GM21390 (cell line): ENCODE results near the gene ADAMTS1.

ENCODE experiments used
- ATAC-seq: cut with Tn5 transposase; IDR thresholded peaks from one replicate; pipeline ENCODE4 v1.9.1; 2021; ENCODE audit not compliant: unreplicated experiment

ADAMTS1 gene

GRCh38 chr21:26845759-26846035 lies 488 bp upstream of the ADAMTS1 start:
- ATAC-seq = no peak

DNA sequence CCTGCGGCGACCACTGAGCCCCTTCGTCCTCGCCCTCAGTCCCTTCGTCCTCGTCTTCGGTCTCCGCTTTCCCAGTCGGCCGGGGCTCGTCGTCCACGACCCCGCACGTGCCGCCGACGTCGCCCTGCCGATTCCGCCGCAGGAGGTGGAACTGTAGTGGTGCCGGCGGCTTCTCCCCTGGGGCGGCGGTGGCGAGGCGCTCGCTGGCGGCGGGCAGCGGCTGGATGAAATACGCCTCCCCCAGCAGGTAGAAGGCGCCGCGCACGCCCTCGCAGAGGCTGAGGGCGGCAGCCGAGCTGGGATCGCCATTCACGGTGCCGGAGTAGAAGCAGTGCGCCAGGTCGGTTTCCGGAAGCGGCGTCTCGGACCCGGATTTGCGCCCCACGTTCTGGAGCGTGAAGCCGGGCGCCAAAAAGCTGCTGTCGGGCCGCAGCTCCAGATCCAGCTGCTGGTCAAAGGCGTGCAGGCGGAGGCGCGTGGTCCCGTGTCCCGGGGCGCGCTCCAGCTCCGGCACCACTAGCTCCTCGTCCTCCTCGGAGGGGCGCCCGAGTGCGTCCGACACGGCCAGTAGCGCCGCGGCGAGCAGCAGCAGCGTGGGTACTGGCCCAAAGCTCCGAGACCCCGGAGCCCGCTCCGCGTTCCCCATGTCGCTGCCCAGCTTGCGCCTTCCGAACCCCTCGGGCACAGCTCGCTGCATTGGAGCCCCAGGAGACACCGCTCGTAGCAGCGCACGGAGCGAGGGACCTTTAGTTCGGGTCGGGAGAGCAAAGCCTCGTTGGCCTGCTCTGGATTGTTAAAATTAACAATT lies 747 bp downstream of the ADAMTS1 start:
- no peak for ATAC-seq

- no peak for ATAC-seq
These were observed 1.3 kb downstream of the ADAMTS1 start for GRCh38 chr21:26843933-26844257.

DNA sequence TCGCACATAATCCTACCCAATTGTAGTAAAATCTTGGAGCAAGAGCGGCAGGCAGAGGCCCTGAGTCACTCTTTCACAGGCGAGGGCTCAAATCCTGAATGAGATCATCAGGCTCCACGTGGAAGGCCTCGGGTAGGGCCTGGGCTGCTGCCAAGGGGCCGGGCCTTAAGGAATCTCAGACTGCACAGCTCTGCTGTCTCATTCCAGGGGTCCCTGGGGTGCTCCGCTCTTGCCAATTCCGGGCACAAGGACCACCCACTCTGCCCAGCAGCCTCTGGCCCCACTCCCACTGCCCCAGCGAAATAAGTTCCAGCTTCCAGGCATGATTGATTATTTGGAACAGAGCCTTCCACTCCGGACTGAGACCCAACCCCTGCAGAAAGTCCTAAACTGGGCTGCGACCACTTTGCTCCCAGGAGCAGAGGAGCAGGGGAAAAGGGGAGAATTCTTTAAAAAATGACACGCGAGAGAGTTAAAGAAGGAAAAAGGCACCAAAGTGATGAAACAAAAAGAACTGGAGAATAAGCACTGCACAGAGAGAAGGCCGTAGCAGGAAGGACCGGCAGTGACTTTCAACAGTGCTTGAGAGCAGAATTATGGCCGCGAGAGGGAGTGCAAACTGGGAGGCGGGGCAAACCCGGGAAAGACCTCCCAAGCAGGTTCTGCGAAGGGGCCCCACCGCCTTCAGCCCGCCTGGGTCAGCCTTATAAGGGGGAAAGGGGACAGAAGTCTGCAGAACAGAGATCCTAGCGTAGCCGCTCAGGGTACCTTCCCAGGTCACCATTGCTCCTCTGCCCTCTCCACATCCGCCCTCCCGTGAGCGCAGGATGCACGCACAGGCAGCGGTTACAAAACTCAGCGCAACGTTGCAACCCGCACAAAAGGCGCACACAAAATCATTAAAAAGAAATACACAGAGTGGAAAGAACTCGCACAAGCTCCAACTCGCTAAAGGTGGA lies 2.0 kb downstream of the ADAMTS1 start:
- no peak for ATAC-seq

DNA sequence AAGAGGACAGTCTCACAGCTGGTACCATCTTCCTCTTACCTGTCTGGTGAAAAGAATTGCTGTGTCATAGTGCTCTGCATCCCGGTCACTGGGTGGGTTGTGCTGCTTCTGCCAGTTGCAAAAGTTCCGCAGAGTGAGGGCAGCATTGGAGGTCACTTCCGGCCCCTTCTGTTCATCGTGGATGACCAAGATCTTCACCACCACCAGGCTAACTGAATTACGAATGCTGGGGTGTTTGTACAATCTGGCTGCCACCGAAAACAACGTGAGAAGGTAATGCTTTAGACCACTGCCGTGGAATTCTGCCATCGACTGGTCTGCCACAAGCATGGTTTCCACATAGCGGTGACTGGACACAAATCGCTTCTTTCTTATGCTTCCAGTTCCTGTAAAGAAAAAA lies 2.9 kb downstream of the ADAMTS1 start:
- no peak for ATAC-seq

GRCh38 chr21:26840912-26841311 lies 4.3 kb downstream of the ADAMTS1 start:
- no peak for ATAC-seq

DNA sequence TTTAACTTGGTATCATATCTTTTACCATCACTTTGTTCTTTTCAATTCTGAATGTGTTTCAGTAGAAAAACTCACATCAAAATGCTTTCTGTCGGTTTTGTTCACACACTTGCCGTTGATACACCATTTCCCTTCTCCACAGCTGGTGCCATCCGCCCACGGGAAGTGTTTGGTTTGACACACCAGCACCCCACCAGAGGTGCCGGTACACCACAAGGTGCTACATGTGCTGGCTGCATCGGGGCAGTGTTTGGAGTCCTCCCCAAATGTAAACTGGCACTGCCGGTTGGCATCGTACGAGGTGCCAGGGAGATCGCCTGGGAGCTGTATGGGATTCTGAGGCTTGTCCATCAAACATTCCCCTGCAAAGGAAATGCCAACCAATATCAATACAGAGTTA lies 5.0 kb downstream of the ADAMTS1 start:
- no peak for ATAC-seq

- ATAC-seq = no peak
These were observed 7.7 kb downstream of the ADAMTS1 start for GRCh38 chr21:26837539-26837938.

DNA sequence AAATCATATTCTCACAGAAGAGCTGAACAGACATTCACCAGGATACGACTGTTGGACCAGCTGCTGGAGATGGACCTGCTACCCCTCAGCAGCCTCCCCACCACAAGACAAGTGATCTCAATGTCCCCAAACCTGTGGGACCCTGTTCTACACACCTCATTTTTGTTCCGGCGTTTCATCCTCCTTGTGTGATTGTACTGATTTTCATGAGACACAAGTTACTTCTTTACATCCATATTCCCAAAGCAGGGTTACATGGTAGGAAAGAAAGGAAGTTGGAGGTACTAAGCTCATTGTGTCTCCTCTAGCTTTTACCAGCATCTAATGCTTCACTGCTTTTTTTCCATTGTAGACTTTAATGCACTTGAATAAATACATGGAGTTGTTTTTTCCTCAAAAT lies 8.7 kb downstream of the ADAMTS1 start:
- no peak for ATAC-seq

GRCh38 chr21:26835714-26836265 lies 9.4 kb downstream of the ADAMTS1 start:
- no peak for ATAC-seq

DNA sequence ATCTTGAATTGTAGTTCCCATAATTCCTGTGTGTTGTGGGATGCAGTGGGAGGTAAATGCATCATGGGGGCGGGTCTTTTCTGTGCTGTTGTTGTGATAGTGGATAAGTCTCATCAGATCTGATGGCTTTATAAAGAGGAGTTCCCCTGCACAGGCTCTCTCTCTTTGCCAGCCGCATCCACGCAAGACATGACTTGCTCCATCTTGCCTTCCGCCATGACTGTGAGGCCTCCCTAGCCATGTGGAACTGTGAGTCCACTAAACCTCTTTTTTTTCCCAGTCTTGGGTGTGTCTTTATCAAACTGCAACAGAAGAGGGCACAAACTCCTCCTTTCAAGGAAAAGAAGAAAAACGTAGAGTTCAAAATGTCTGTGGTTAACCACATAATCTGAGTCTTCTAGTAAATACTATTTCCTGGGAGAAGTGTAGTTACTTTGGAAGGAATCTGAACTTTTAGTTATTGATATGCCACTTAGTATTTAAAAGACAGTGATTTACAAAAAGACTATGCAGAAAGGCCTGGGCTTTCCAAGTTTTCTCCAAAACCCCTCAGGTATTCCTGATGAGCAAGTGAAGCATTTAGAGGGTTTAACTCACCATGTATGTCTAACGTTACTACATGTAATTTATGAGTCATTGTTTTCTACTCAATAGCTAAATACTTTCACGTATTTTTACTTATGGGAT lies 10.0 kb downstream of the ADAMTS1 start:
- ATAC-seq = no peak

- no peak for ATAC-seq
These were observed 10.9 kb downstream of the ADAMTS1 start for GRCh38 chr21:26834181-26834905.

DNA sequence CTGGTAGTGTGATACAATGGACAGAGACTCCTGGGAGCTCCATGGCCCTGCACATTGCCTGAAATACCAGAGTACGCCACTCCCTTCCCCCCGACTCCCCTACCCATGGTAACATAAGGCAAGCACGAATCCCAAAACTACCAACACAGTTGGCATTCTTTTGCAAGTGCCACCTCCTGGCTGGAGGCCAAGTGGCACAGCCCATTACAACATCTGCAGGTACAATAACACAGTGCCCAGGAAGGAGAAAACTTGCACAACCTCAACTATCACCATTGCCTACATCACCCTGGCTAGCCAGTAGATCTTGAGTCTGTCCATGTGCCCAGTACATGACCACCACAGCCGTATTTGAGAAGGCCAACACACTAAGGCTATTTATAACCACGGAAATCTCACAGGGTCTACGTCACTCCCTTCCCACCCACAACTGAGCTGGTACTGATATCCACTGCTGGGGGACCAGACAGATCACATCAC lies 11.7 kb downstream of the ADAMTS1 start:
- ATAC-seq = no peak

- no peak for ATAC-seq
These were observed 12.2 kb downstream of the ADAMTS1 start for GRCh38 chr21:26833011-26833410.

- ATAC-seq = no peak
These were observed 12.7 kb downstream of the ADAMTS1 start for GRCh38 chr21:26832546-26832945.

DNA sequence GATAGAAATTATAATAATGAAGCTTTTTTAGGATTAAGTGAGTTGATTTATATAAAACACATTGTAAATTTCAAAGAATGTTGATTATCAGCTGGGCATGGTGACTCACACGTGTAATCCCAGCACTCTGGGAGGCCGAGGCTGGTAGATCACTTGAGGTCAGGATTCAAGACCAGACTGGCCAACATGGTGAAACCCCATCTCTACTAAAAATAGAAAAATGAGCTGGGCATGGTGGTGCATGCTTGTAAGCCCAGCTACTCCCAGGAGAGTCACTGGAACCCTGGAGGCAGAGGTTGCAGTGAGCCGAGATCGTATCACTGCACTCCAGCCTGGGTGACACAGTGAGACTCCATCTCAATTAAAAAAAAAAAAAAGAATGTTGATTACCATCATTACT lies 18.4 kb downstream of the ADAMTS1 start:
- no peak for ATAC-seq

- ATAC-seq = no peak
These were observed 24.7 kb downstream of the ADAMTS1 start for GRCh38 chr21:26820509-26820908.

DNA sequence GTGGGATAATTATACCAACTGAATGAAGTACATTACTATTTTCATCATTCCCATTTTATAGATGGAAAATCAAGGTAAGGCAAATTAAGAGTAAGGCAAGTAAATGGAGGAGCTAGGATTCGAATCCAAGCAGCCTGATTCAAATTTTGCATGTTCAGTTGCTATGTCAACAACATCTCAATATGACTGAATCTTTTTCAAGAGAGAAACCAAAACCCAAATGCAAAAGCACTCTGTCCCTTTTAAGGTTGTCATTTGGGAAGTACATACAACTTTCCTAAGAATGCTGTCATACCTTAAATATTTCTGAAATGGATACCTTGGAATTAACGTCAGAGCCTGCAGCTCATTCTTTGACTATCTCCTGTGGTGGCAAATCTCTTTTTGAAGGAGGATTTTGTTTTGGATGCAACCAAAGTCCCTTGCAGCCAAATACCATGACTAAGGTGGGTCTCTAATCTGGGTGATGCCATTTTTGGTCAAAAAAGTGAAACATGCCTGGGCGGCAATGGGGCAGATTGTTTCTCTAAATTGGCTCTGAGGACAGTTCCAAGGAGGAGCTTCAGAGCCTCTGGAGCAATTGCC lies 25.4 kb downstream of the ADAMTS1 start:
- ATAC-seq = no peak

- ATAC-seq = no peak
These were observed 26.3 kb downstream of the ADAMTS1 start for GRCh38 chr21:26818906-26819305.

- ATAC-seq = no peak
These were observed 30.0 kb downstream of the ADAMTS1 start for GRCh38 chr21:26815197-26815596.
